HepG2 (cell line): Measurements from ENCODE around the gene CAPS. TPM values are rescaled to one million over a fixed set of nuclear protein-coding genes. Genes with fewer than 3 reads are reported as not detected.

Experiments
- ATAC-seq: fragments of 200-7000 bp; cut with Tn5 transposase; 3 replicates; pipeline ENCODE4 v1.9.1; 2020; ENCODE audit warnings: mild to moderate bottlenecking, moderate library complexity
- BruUV-seq: library from RNA; stranded (reverse); fragments of 400-500 nt; replicated peaks from 2 replicates; lab custom pipeline; 2021; lab: Mats Ljungman, UMichigan
- CTCF ChIA-PET: fragments of 300-600 bp; formaldehyde crosslinking; extraction: SDS; loops from one replicate; lab custom pipeline; 2021; ENCODE audit warnings: low total read pairs, inconsistent platforms, low intra/inter-chr PET ratio; lab: Yijun Ruan, JAX
- POLR2A ChIA-PET: fragments of 350-600 bp; sonication (Branson Sonifier 250); formaldehyde crosslinking; loops from one replicate; lab custom pipeline; 2020; ENCODE audit warnings: antibody characterized with exemption, inconsistent platforms; lab: Yijun Ruan, JAX
- DNase-seq: peaks from one replicate; pipeline ENCODE4 v3.0.0-alpha.2; 2015; ENCODE audit warnings: low spot score
- FAIRE-seq: peaks from 3 replicates; lab custom pipeline; 2011; peaks lifted over from hg19 to GRCh38; lab: Jason Lieb, UNC
- H2AFZ ChIP-seq: one replicate; pipeline ENCODE4 v1.6.1; 2011; ENCODE audit warnings: low read length, inconsistent platforms
- H3K27ac ChIP-seq: fragments of 300-600 bp; 3 replicates; pipeline ENCODE4 v1.8.0; 2011; ENCODE audit warnings: mixed run types, mild to moderate bottlenecking, mixed read lengths, low read length, inconsistent platforms; ENCODE audit not compliant: insufficient read depth; ENCODE audit errors: extremely low read length
- H3K27me3 ChIP-seq, 2 experiments: fragments of 200-600 bp in 1 of 2; 2 replicates in 1 of 2; 3 replicates in 1 of 2; pipeline versions ENCODE4 v1.6.0 to v1.8.0; 2011; ENCODE audit warnings: low read length in 2 of 2, mild to moderate bottlenecking in 2 of 2, moderate library complexity in 2 of 2, inconsistent platforms in 1 of 2; ENCODE audit not compliant: insufficient read depth in 2 of 2, control insufficient read depth in 1 of 2
- H3K36me3 ChIP-seq, 2 experiments: fragments of 200-600 bp in 1 of 2; replicated peaks in 1 of 2; 2 replicates in 1 of 2; 3 replicates in 1 of 2; pipeline versions ENCODE4 v1.5.1 to v1.8.0; 2011; ENCODE audit warnings: low read length in 2 of 2, inconsistent platforms in 1 of 2; ENCODE audit not compliant: insufficient read depth in 2 of 2, control insufficient read depth in 1 of 2
- H3K4me1 ChIP-seq: 2 replicates; pipeline ENCODE4 v1.5.1; 2012; ENCODE audit warnings: low read length, inconsistent platforms; ENCODE audit not compliant: insufficient read depth
- H3K4me2 ChIP-seq: 2 replicates; pipeline ENCODE4 v1.6.0; 2011; ENCODE audit warnings: low read depth, low read length, inconsistent platforms
- H3K4me3 ChIP-seq, 3 experiments: fragments of 200-600 bp in 1 of 3; sonication (generic), shearing (Covaris generic) in 1 of 3; replicated peaks in 1 of 3; 2 replicates each; pipeline ENCODE4 v1.5.1; 2011 to 2016; ENCODE audit warnings: low read length in 3 of 3, inconsistent platforms in 2 of 3, low read depth in 2 of 3, mild to moderate bottlenecking in 2 of 3, control low read depth in 1 of 3, mixed read lengths in 1 of 3; ENCODE audit not compliant: insufficient read depth in 1 of 3
- H3K79me2 ChIP-seq: one replicate; pipeline ENCODE4 v1.6.1; 2011; ENCODE audit warnings: low read length, inconsistent platforms; ENCODE audit not compliant: insufficient read depth
- H3K9ac ChIP-seq: 2 replicates; pipeline ENCODE4 v1.6.0; 2011; ENCODE audit warnings: mild to moderate bottlenecking, low read depth, low read length, inconsistent platforms; ENCODE audit not compliant: insufficient read depth
- H3K9me3 ChIP-seq: 2 replicates; pipeline ENCODE4 v1.5.1; 2012; ENCODE audit warnings: mild to moderate bottlenecking, low read length
- H4K20me1 ChIP-seq: 2 replicates; pipeline ENCODE4 v1.6.0; 2011; ENCODE audit warnings: inconsistent platforms, mild to moderate bottlenecking, low read length, moderate library complexity; ENCODE audit not compliant: insufficient read depth
- DNMT1 ChIP-seq: sonication (generic); formaldehyde crosslinking; IDR thresholded peaks from 2 replicates; pipeline ENCODE4 v1.5.1; 2020; ENCODE audit warnings: mild to moderate bottlenecking, missing genetic modification reagents
- RAD51 ChIP-seq: fragments of 450-650 bp; IDR thresholded peaks from 2 replicates; pipeline ENCODE4 v1.6.1; 2016; ENCODE audit warnings: borderline replicate concordance
- SYNCRIP ChIP-seq: fragments of 200-400 bp; formaldehyde crosslinking; IDR thresholded peaks from 2 replicates; pipeline ENCODE4 v1.6.1; 2018; ENCODE audit warnings: mild to moderate bottlenecking, low read depth, low read length; ENCODE audit not compliant: insufficient read depth
- TCF7 ChIP-seq: sonication (generic); IDR thresholded peaks from 2 replicates; pipeline ENCODE4 v1.6.1; 2016; ENCODE audit warnings: antibody characterized with exemption, low read depth
- ZFAT ChIP-seq: sonication (generic); formaldehyde crosslinking; conservative IDR thresholded peaks from 2 replicates; pipeline ENCODE4 v1.8.1; 2023; ENCODE audit warnings: missing genetic modification reagents, inconsistent platforms
- ZMYM4 ChIP-seq: sonication (generic); formaldehyde crosslinking; IDR thresholded peaks from 2 replicates; pipeline ENCODE4 v1.8.1; 2023; ENCODE audit warnings: mild to moderate bottlenecking, missing genetic modification reagents
- ZNF382 ChIP-seq: sonication (generic); formaldehyde crosslinking; IDR thresholded peaks from 2 replicates; pipeline ENCODE4 v1.5.0; 2020; ENCODE audit warnings: missing genetic modification reagents, mild to moderate bottlenecking, borderline replicate concordance
- WGBS: methylation state at CpG from one replicate; pipeline ENCODE4 v1.1.6; 2017; ENCODE audit warnings: low lambda C conversion rate; 5-methylcytosine and 5-hydroxymethylcytosine counted together
- in situ Hi-C: cut with HindIII; loops from 2 replicates; pipeline ENCODE4 v1.10.0; 2017; ENCODE audit warnings: low pct_unique_long_range_greater_than_20kb; ENCODE audit not compliant: extremely low pct_ligation_motif_present
- intact Hi-C: fragments of 100-400 bp; cut with micrococcal nuclease; formaldehyde crosslinking; loops from one replicate; pipeline ENCODE4 v1.10.0; 2022; ENCODE audit not compliant: unreplicated experiment
- polyA plus RNA-seq, 8 experiments: library from polyadenylated mRNA; depleted of rRNA in 3 of 8; stranded (reverse) in 7 of 8; unstranded in 1 of 8; fragments of >200 nt; fragmentation: Illumina TruSeq in 4 of 8; extraction: Trizol in 4 of 8; gene quantifications; 2 replicates each; pipeline versions ENCODE4 v1.2.1 to v1.2.3, GENCODE V29; 2011 to 2016; ENCODE audit warnings: low read depth in 4 of 8, missing spikeins in 1 of 8, mixed read lengths in 1 of 8; ENCODE audit not compliant: insufficient read depth in 1 of 8
- total RNA-seq, 5 experiments: library from RNA; depleted of rRNA; stranded (reverse); fragments of >200 nt; fragmentation: Illumina TruSeq; extraction: Trizol; gene quantifications; 2 replicates each; pipeline ENCODE4 v1.2.3, GENCODE V29; 2016; ENCODE audit warnings: low read depth in 1 of 5
- TF ChIP-seq, protein P1 (sequence below): sonication (generic); formaldehyde crosslinking; IDR thresholded peaks from 2 replicates; pipeline ENCODE4 v1.5.0; 2020; ENCODE audit warnings: mild to moderate bottlenecking, missing genetic modification reagents, borderline replicate concordance
- TF ChIP-seq, protein P2 (sequence below): sonication (generic); formaldehyde crosslinking; IDR thresholded peaks from 2 replicates; pipeline ENCODE4 v1.4.0; 2020; ENCODE audit warnings: missing genetic modification reagents, mild to moderate bottlenecking, borderline replicate concordance
- TF ChIP-seq, protein P3 (sequence below): sonication (generic); formaldehyde crosslinking; IDR thresholded peaks from 2 replicates; pipeline ENCODE4 v1.4.0; 2020; ENCODE audit warnings: missing genetic modification reagents
- TF ChIP-seq, protein P4 (sequence below): IDR thresholded peaks from 2 replicates; pipeline ENCODE4 v1.6.1; 2012; ENCODE audit warnings: inconsistent platforms

Gene CAPS
- total and polyA plus RNA-seq, 2 of the 13 experiments (the other 11 are each of a cell fraction or from before 2014, with no cell fraction given), result 3.1 TPM

DNA sequence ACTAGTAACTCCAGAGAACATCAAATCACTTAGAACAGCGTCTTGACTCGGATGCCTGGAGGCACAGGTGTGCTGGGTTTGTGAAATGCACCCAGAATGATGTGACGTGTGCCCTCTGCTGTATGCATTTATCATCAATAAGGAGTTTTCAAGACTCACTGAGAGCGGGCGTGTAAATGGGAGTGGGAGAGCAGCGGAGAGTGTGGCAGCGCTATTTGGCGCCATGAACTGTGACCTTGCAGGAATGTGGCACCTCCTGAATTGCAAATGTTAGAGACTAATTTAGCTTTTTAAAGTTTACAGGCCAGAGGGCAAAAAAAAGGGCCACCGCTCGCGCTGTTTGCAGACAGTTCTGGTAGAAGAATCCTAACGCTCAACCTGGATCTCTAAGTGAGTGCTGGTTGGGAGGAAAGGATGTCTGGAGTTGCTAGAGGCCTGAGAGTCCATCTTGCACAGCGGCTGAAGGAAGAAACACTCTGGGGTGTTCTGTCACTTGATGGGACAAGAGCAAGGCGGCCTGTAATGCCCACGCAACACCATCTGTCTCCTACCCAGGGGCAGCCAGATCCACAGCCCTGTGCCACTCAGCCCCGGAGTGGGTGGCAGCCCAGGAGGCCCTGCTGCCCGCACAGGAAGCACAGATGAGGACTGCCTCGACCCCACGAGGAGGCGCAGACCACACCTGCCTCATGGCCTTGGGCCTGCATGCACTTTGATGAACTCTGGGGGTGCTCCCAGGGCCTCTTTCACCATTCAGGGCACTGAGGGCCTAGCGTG lies 44.2 kb downstream of the CAPS start:
- Histone ChIP-seq H3K4me2 (no peak overlapping the region), H3K79me2 (peaks cover 89% of the 10 kb centered on the region), H3K27me3 (no peaks in the 10 kb centered on the region), H4K20me1 (peaks cover 5% of the 10 kb centered on the region; the same call in 1 of the 2 replicates), H2AFZ (no peak overlapping the region), H3K4me3 (no peak overlapping the region), H3K9ac (peak overlapping the region; percentile 12; the same call in 1 of the 2 replicates), H3K4me1 (peaks cover 100% of the 10 kb centered on the region), H3K27ac (peak overlapping the region; percentile 43), H3K36me3 (peaks cover 0 to 7% of the 10 kb centered on the region in 2 experiments; a peak in 2 of 5 replicates), H3K9me3 (no peaks in the 10 kb centered on the region)
- no TSS peak for BruUV-seq
- intact Hi-C loops, result no loop called here
- 82% methylated on average over 16 of the region's 21 CpGs for WGBS
- DNase-seq, result no peak
- in situ Hi-C loops, result no loop called here
- FAIRE-seq, result no peak
- ChIA-PET POLR2A (interaction anchor here (3.4 kb wide), 1 partner anchor 54 kb away, joined by 13 read pairs; the partner anchor contains the start of genes NDUFA11 and VMAC), CTCF (no interaction called here)
- no peak for ATAC-seq
- no peak for TF ChIP-seq TCF7
- TF ChIP-seq ZMYM4 (CRISPR knock-in tag), result peak; percentile 25; the same call in 1 of the 2 replicates
- TF ChIP-seq RAD51, result no peak
- TF ChIP-seq ZFAT (CRISPR knock-in tag), result no peak
- TF ChIP-seq, protein P1, sequence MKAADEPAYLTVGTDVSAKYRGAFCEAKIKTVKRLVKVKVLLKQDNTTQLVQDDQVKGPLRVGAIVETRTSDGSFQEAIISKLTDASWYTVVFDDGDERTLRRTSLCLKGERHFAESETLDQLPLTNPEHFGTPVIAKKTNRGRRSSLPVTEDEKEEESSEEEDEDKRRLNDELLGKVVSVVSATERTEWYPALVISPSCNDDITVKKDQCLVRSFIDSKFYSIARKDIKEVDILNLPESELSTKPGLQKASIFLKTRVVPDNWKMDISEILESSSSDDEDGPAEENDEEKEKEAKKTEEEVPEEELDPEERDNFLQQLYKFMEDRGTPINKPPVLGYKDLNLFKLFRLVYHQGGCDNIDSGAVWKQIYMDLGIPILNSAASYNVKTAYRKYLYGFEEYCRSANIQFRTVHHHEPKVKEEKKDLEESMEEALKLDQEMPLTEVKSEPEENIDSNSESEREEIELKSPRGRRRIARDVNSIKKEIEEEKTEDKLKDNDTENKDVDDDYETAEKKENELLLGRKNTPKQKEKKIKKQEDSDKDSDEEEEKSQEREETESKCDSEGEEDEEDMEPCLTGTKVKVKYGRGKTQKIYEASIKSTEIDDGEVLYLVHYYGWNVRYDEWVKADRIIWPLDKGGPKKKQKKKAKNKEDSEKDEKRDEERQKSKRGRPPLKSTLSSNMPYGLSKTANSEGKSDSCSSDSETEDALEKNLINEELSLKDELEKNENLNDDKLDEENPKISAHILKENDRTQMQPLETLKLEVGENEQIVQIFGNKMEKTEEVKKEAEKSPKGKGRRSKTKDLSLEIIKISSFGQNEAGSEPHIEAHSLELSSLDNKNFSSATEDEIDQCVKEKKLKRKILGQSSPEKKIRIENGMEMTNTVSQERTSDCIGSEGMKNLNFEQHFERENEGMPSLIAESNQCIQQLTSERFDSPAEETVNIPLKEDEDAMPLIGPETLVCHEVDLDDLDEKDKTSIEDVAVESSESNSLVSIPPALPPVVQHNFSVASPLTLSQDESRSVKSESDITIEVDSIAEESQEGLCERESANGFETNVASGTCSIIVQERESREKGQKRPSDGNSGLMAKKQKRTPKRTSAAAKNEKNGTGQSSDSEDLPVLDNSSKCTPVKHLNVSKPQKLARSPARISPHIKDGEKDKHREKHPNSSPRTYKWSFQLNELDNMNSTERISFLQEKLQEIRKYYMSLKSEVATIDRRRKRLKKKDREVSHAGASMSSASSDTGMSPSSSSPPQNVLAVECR (CRISPR knock-in tag), result 0 out of 2 replicates have a peak, but pooled peaks have one; percentile 18
- TF ChIP-seq SYNCRIP, result no peak
- TF ChIP-seq, protein P2, sequence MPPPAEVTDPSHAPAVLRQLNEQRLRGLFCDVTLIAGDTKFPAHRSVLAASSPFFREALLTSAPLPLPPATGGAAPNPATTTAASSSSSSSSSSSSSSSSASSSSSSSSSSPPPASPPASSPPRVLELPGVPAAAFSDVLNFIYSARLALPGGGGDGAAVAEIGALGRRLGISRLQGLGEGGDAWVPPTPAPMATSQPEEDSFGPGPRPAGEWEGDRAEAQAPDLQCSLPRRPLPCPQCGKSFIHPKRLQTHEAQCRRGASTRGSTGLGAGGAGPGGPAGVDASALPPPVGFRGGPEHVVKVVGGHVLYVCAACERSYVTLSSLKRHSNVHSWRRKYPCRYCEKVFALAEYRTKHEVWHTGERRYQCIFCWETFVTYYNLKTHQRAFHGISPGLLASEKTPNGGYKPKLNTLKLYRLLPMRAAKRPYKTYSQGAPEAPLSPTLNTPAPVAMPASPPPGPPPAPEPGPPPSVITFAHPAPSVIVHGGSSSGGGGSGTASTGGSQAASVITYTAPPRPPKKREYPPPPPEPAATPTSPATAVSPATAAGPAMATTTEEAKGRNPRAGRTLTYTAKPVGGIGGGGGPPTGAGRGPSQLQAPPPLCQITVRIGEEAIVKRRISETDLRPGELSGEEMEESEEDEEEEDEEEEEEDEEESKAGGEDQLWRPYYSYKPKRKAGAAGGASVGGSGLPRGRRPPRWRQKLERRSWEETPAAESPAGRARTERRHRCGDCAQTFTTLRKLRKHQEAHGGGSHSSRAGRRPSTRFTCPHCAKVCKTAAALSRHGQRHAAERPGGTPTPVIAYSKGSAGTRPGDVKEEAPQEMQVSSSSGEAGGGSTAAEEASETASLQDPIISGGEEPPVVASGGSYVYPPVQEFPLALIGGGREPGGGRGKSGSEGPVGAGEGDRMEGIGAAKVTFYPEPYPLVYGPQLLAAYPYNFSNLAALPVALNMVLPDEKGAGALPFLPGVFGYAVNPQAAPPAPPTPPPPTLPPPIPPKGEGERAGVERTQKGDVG (CRISPR knock-in tag), result 0 out of 2 replicates have a peak, but pooled peaks have one; percentile 28
- TF ChIP-seq, protein P3, sequence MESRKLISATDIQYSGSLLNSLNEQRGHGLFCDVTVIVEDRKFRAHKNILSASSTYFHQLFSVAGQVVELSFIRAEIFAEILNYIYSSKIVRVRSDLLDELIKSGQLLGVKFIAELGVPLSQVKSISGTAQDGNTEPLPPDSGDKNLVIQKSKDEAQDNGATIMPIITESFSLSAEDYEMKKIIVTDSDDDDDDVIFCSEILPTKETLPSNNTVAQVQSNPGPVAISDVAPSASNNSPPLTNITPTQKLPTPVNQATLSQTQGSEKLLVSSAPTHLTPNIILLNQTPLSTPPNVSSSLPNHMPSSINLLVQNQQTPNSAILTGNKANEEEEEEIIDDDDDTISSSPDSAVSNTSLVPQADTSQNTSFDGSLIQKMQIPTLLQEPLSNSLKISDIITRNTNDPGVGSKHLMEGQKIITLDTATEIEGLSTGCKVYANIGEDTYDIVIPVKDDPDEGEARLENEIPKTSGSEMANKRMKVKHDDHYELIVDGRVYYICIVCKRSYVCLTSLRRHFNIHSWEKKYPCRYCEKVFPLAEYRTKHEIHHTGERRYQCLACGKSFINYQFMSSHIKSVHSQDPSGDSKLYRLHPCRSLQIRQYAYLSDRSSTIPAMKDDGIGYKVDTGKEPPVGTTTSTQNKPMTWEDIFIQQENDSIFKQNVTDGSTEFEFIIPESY (CRISPR knock-in tag), result peak; percentile 98
- 0 out of 2 replicates have a peak, but pooled peaks have one; percentile 12 for TF ChIP-seq DNMT1 (CRISPR knock-in tag)
- no peak for TF ChIP-seq ZNF382 (CRISPR knock-in tag)
- TF ChIP-seq, protein P4, sequence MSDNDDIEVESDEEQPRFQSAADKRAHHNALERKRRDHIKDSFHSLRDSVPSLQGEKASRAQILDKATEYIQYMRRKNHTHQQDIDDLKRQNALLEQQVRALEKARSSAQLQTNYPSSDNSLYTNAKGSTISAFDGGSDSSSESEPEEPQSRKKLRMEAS, result 0 out of 2 replicates have a peak, but pooled peaks have one; percentile 11
